Fibroblast of lung (primary cell): ENCODE results near the gene PURB.

Source experiments
- CTCF ChIP-seq, 2 donors: IDR thresholded peaks in 1 of 2; conservative IDR thresholded peaks in 1 of 2; 1 replicate in 1 of 2; 2 replicates in 1 of 2; pipeline ENCODE4 v1.5.1; 2011 to 2012; ENCODE audit warnings: low read length in 2 of 2, control low read depth in 1 of 2, inconsistent platforms in 1 of 2, low read depth in 1 of 2, mild to moderate bottlenecking in 1 of 2
- EZH2 ChIP-seq: IDR thresholded peaks from 2 replicates; pipeline ENCODE4 v1.5.1; 2012; ENCODE audit warnings: low read length, control low read depth, mild to moderate bottlenecking; ENCODE audit errors: missing control alignments

GRCh38 chr7:44912775-44913347 lies 27.5 kb upstream of the PURB start:
- TF ChIP-seq CTCF (conservative IDR thresholded peaks at IDR 0.05 in 1 of 2, IDR thresholded peaks at IDR 0.05 in 1 of 2; ENCODE audit: low read depth in 1 of 2, low read length in 2 of 2) (no peak), EZH2 (no peak)
